ENCODE results near the gene LAMC2.
"Not testable (repeated sequence)": the region's sequence is repeated elsewhere in the genome, so short reads cannot be mapped to it uniquely, and the experiment has no call there.

LAMC2 gene

GRCh38 chr1:183185941-183186490, at the start of gene LAMC2:
TSS of gene LAMC2 (plus strand) at chr1:183186264. CDS start at chr1:183186353, 89 bp downstream.
- no peak for DNase-seq

GRCh38 chr1:183137782-183138181, 48.3 kb upstream of the LAMC2 start:
- DNase-seq: peak; percentile 23

- no peak for DNase-seq
Measured at GRCh38 chr1:183138301-183138700, 47.8 kb upstream of the LAMC2 start.

- DNase-seq: peak; percentile 48
Measured at GRCh38 chr1:183139281-183139942, 46.7 kb upstream of the LAMC2 start.

GRCh38 chr1:183140633-183141032, 45.4 kb upstream of the LAMC2 start:
- no peak for DNase-seq

- no peak for DNase-seq
Measured at GRCh38 chr1:183142171-183142570, 43.9 kb upstream of the LAMC2 start.

- no peak for DNase-seq
Measured at GRCh38 chr1:183143576-183144315, 42.3 kb upstream of the LAMC2 start.

- DNase-seq: no peak
Measured at GRCh38 chr1:183144752-183145151, 41.3 kb upstream of the LAMC2 start.

GRCh38 chr1:183147735-183148134, 38.3 kb upstream of the LAMC2 start:
- DNase-seq: no peak

- DNase-seq: peak; percentile 17
Measured at GRCh38 chr1:183148599-183148998, 37.5 kb upstream of the LAMC2 start.

- DNase-seq: no peak
Measured at GRCh38 chr1:183149273-183149672, 36.8 kb upstream of the LAMC2 start.

- DNase-seq: not testable (repeated sequence)
Measured at GRCh38 chr1:183150032-183150431, 36.0 kb upstream of the LAMC2 start.

- DNase-seq: no peak
Measured at GRCh38 chr1:183150445-183150844, 35.6 kb upstream of the LAMC2 start.

GRCh38 chr1:183152180-183152579, 33.9 kb upstream of the LAMC2 start:
- no peak for DNase-seq

- DNase-seq: no peak
Measured at GRCh38 chr1:183155939-183156338, 30.1 kb upstream of the LAMC2 start.

GRCh38 chr1:183159960-183160359, 26.1 kb upstream of the LAMC2 start:
- DNase-seq: peak; percentile 59

- no peak for DNase-seq
Measured at GRCh38 chr1:183161391-183161790, 24.7 kb upstream of the LAMC2 start.

- DNase-seq: peak; percentile 94
Measured at GRCh38 chr1:183163316-183163715, 22.7 kb upstream of the LAMC2 start.

GRCh38 chr1:183164340-183164739, 21.7 kb upstream of the LAMC2 start:
- peak; percentile 88 for DNase-seq

GRCh38 chr1:183164963-183165362, 21.1 kb upstream of the LAMC2 start:
- no peak for DNase-seq

GRCh38 chr1:183165456-183165855, 20.6 kb upstream of the LAMC2 start:
- DNase-seq: no peak

- DNase-seq: no peak
Measured at GRCh38 chr1:183166454-183166853, 19.6 kb upstream of the LAMC2 start.

- no peak for DNase-seq
Measured at GRCh38 chr1:183167676-183168075, 18.4 kb upstream of the LAMC2 start.

- DNase-seq: no peak
Measured at GRCh38 chr1:183168308-183168707, 17.8 kb upstream of the LAMC2 start.
